ENCODE measurements around the gene TEAD1.

DNA sequence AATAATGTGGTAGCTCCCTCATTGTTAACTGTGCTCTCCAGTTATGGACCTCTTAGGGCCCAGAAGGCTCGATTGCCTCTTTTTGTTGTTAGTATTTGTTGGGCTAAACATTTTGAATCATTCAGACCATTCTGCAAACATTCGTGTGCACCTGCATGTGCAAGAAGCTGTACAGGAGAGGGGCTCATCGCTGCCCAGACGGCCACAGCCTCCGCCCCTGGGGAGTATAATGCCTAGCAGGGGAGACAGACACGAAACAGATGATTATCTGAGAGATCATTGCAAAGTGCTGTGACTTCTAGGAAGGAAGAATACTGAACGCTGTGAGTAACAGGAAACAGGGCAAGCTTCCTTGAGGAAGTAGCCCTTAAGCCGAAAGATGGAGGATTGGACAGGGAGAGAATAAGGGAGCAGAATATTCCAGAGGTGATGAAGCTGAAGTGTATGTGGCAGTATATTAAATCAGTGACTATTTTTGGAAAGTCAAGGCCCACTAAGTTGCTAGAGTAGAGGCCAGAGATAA is 211.6 kb downstream of the TEAD1 start:
- TF ChIP-seq CTCF (conservative IDR thresholded peaks at IDR 0.05; ENCODE audit: low read depth in 2 of 2), result no peak
- TF ChIP-seq JUNB (IDR thresholded peaks at IDR 0.05; ENCODE audit: unreplicated experiment), result no peak
- TF ChIP-seq POLR2AphosphoS5 (IDR thresholded peaks at IDR 0.05; ENCODE audit: low read depth), result no peak
- TF ChIP-seq EZH2 (IDR thresholded peaks at IDR 0.05; ENCODE audit: low read depth, unreplicated experiment), result no peak
- TF ChIP-seq, protein P1, sequence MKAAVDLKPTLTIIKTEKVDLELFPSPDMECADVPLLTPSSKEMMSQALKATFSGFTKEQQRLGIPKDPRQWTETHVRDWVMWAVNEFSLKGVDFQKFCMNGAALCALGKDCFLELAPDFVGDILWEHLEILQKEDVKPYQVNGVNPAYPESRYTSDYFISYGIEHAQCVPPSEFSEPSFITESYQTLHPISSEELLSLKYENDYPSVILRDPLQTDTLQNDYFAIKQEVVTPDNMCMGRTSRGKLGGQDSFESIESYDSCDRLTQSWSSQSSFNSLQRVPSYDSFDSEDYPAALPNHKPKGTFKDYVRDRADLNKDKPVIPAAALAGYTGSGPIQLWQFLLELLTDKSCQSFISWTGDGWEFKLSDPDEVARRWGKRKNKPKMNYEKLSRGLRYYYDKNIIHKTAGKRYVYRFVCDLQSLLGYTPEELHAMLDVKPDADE (IDR thresholded peaks at IDR 0.05), result no peak
- TF ChIP-seq, protein P2, sequence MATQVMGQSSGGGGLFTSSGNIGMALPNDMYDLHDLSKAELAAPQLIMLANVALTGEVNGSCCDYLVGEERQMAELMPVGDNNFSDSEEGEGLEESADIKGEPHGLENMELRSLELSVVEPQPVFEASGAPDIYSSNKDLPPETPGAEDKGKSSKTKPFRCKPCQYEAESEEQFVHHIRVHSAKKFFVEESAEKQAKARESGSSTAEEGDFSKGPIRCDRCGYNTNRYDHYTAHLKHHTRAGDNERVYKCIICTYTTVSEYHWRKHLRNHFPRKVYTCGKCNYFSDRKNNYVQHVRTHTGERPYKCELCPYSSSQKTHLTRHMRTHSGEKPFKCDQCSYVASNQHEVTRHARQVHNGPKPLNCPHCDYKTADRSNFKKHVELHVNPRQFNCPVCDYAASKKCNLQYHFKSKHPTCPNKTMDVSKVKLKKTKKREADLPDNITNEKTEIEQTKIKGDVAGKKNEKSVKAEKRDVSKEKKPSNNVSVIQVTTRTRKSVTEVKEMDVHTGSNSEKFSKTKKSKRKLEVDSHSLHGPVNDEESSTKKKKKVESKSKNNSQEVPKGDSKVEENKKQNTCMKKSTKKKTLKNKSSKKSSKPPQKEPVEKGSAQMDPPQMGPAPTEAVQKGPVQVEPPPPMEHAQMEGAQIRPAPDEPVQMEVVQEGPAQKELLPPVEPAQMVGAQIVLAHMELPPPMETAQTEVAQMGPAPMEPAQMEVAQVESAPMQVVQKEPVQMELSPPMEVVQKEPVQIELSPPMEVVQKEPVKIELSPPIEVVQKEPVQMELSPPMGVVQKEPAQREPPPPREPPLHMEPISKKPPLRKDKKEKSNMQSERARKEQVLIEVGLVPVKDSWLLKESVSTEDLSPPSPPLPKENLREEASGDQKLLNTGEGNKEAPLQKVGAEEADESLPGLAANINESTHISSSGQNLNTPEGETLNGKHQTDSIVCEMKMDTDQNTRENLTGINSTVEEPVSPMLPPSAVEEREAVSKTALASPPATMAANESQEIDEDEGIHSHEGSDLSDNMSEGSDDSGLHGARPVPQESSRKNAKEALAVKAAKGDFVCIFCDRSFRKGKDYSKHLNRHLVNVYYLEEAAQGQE (IDR thresholded peaks at IDR 0.05; ENCODE audit: unreplicated experiment), result no peak
- no peak for TF ChIP-seq EZH2phosphoT487 (IDR thresholded peaks at IDR 0.05; ENCODE audit: unreplicated experiment)
- no peak for TF ChIP-seq CREB1 (CRISPR knock-in tag; IDR thresholded peaks at IDR 0.05; ENCODE audit: low read depth)
- no peak for TF ChIP-seq ZNF462 (CRISPR knock-in tag; IDR thresholded peaks at IDR 0.05)
- no peak for TF ChIP-seq ZNF114 (CRISPR knock-in tag; IDR thresholded peaks at IDR 0.05)
- TF ChIP-seq STAT1 (IDR thresholded peaks at IDR 0.05; ENCODE audit: unreplicated experiment), result no peak
- TF ChIP-seq ZNF331 (CRISPR knock-in tag; IDR thresholded peaks at IDR 0.05; ENCODE audit: low read depth), result no peak
- no peak for TF ChIP-seq NANOG (IDR thresholded peaks at IDR 0.05; ENCODE audit: borderline replicate concordance)
